ENCODE measurements around the gene ABHD1.
"Not testable (repeated sequence)": the region's sequence is repeated elsewhere in the genome, so short reads cannot be mapped to it uniquely, and the experiment has no call there.

The ABHD1 gene

DNA sequence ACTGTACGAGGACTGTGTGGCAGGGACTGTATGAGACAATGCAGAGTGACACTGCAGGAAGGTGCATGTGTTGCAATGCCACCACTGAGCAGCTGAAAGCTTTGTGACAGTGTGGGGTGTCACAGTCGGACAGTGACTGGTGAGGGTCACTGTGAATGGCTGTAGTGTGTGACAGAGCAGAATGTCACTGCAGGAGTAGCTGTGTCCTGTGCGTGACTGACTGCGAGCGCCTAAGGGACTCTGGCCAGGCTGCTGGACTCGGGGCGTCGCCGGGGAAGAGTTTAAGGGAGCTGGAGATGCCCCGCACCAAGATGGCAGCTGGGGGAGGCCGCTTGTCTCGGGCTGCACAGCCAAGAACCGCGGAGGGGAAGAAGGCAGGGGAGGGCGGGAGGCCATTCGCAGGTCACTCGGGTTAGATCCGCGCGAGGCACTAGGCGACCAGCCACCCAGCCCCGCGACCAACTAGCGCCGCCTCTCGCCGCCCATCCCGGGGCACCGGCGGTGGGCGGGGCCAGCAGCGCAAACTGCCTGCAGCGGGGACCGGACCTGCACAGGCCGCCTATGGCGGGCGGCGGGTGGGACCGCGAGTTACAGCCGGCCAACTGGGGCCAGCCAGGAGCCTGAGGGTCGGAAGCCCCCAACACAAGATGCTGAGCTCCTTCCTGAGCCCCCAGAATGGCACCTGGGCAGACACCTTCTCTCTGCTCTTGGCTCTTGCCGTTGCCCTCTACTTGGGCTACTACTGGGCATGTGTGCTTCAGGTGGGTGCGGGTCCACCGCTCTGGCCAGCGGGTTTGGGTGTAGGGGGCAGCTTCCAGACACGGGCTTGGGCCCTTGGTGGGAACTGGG lies at the start of gene ABHD1:
Gene ABHD1, plus strand, starts transcription at position 514 of the 849 bp plus-strand sequence. Its CDS starts 134 bp downstream, at position 648.
- DNase-seq (ENCODE audit: low read depth in 3 of 3): peak; percentile 32 to 56 (median 37)

DNA sequence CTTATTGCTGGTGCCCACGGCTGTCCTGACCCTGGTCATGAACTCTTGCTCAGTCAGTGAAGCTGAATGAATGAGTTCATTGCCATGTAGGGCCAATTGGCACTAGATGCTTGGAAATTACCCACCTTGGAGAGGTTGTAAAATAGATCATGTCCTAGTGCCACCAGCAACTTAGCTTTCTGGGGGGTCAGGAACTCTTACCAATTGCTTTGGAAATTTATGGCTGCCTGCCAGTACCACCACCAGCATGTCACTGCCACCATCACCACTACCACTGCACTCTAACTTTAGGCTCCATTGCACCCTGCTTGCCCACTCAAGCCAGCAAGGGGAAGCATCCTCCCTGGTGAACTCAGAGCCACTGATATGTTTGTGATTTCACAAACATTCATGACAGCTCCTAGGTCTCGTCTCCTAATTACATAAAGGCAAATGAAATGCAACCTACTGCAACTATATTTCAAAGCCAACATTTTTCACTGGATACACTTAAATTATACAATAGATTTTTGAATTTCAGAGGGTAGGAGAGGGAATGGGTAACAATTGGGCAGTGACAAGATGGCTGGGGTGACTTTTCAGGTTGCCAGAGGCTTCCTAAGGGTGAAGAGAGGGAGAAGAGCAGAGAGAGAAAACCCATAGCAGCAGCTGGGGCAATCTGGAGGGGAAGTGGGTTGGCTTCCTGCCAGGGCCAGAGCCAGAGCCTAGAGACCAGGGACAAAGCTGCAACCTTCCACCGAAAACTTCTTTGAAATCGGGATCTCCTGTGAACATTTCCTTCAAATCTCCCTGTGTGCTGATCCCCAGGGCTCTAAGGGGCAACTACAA lies 48.7 kb upstream of the ABHD1 start:
- DNase-seq (ENCODE audit: low read depth in 3 of 3): peak in 1 of 3 experiments; percentile 28

DNA sequence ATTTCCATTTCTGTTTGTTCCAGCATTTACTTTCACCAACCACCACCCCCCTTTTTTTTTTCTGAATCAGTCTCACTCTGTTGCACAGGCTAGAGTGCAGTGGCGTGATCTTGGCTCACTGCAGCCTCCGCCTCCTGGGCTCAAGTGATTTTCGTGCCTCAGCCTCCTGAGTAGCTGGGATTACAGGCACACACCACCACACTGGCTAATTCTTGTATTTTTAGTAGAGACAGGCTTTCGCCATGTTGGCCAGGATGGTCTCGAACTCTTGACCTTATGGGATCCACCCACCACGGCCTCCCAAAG lies 48.1 kb upstream of the ABHD1 start:
- DNase-seq (ENCODE audit: low read depth in 3 of 3): not testable (repeated sequence)

DNA sequence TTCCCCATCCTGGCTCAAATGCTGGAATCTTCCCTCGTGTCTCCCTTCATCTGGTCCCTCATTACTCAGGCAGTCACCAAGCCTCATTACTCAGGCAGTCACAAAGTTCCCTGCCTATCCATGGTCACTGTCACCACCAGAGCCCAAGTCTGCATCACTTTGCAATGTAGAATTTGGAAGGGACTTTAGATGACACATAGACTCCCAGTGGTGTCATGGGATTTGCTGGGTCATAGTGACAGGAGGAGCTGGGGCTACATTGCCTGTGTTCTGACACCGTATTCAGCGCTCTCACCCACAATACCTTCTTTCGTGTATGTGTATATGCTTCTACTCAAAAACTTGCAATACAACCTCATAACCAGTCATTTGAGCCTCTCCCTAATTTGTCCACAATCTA lies 47.3 kb upstream of the ABHD1 start:
- DNase-seq (ENCODE audit: low read depth in 3 of 3): no peak

DNA sequence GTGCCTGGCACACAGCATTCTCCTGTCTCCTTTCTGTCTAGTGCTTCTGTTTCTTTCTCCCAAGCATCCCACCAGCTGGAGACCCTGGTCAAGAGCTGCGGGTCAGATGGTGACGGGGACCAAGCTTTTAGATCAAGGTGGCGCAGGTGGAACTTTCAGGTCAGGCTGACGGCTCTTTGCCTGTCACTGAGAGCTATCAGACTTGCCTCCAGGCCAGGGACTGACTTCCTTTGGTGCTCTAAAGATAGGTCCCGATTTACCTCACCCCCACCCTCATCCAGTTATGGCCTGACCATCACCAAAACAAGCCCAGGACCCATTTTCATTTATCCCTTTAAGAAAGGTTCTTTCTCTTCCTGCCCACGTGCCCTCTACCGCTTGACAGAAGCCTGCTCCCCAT lies 46.4 kb upstream of the ABHD1 start:
- no peak for DNase-seq (ENCODE audit: low read depth in 3 of 3)

DNA sequence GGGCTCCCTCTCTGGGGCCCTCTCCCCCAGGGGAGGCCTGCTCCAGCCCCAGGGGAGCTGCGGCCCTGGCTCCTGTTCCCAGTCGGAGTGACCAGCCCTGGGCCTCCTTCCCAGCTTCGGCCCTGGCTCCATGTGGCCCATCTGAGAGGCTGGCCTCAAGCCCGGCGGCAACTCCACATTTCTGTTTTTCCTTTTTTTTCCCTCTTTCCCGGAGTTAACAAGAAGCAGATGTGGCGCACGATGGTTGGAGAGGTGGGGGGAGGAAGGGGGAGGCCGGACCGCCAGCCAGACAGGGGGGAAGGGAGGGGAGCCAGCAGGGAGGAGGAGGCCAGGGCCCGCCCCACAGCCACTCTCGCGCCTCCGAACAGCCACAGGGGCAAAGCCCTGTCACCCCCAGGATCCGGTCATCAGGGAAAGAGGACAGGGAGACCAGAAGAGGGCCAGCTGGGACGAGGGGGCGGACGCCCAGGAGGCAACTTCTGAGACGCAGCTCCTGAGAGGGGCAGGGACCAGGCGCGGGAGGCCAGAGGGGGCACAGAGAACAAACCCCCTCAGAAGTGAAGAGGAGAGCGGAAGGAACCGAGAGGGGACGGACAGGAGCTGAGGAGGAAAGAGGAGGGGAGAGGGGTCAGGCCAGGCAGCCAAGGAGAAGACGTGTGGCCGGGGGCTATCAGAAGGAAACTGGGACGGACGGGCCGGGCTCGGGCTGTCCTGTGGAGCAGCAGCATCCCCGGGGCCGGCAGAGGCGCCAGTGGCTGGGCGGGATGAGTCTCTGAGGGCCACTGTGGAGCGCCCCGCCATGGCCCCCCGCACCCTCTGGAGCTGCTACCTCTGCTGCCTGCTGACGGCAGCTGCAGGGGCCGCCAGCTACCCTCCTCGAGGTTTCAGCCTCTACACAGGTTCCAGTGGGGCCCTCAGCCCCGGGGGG lies 45.1 kb upstream of the ABHD1 start, which contains the start of gene EMILIN1:
Gene EMILIN1, plus strand, starts transcription at position 349 of the 928 bp plus-strand sequence. Its CDS starts 451 bp downstream, at position 800.
- no peak for DNase-seq (ENCODE audit: low read depth in 3 of 3)

DNA sequence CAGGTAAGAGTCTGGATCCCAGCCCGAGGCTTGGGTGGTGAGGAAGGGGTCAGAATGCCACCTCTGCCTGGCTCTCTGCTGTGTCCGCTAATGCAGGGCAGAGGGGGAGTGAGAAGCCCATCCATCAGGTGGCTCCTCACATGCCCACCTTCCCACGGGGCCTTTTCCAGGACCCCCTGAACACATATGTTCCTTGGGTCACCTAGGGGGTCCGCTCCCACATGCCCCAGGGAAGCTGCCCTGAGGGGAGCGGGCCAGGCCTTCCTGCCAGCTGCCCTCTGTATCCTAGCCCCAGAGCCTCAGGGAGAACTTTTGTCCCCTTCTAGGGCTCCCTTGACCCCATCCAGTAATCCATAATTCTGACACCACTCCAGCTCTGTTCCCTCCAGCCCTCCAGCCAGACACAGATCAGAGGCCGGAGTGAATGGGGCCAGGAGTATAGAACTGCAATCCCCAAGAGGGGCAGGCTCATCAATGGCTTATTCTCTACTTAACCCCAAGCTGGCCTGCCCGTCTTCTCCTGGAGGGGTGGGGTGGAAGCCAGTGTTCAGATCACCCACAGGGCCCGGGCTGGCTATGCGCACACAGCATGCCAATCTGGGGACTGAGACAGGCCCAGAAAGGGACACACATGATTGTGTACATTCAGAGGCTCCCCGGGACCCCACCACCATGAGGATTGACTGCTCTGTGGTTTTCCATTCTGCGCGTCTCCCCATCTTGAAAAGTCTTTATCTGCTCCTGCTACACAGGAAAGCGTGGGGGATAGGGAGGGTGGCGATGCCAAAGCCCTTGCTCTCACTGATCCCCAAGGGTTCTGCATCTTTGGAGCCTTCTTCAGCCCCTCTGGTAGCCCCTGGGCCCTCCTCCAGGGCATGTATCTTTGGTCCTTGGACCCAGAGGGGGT lies 44.1 kb upstream of the ABHD1 start:
- no peak for DNase-seq (ENCODE audit: low read depth in 3 of 3)

DNA sequence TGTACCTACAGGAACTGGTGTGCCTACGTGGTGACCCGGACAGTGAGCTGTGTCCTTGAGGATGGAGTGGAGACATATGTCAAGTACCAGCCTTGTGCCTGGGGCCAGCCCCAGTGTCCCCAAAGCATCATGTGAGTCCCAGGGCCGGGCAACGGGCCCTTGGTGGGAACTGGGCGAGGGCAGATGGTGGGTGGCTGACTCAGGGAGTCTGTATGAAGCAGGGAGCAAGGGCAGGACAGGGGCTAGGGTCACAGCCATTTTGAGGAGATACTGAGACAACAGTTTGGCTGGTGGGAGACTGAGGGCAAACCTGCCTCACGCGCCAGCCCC lies 43.5 kb upstream of the ABHD1 start:
- DNase-seq (ENCODE audit: low read depth in 3 of 3): no peak

DNA sequence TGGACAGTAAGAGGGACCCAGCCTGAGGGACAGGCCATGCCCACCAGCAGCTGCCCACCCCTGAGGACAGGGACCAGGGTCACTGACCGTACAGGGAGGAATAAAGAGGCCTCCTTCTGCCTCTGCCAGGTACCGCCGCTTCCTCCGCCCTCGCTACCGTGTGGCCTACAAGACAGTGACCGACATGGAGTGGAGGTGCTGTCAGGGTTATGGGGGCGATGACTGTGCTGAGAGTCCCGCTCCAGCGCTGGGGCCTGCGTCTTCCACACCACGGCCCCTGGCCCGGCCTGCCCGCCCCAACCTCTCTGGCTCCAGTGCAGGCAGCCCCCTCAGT lies 43.0 kb upstream of the ABHD1 start:
- DNase-seq (ENCODE audit: low read depth in 3 of 3): no peak

DNA sequence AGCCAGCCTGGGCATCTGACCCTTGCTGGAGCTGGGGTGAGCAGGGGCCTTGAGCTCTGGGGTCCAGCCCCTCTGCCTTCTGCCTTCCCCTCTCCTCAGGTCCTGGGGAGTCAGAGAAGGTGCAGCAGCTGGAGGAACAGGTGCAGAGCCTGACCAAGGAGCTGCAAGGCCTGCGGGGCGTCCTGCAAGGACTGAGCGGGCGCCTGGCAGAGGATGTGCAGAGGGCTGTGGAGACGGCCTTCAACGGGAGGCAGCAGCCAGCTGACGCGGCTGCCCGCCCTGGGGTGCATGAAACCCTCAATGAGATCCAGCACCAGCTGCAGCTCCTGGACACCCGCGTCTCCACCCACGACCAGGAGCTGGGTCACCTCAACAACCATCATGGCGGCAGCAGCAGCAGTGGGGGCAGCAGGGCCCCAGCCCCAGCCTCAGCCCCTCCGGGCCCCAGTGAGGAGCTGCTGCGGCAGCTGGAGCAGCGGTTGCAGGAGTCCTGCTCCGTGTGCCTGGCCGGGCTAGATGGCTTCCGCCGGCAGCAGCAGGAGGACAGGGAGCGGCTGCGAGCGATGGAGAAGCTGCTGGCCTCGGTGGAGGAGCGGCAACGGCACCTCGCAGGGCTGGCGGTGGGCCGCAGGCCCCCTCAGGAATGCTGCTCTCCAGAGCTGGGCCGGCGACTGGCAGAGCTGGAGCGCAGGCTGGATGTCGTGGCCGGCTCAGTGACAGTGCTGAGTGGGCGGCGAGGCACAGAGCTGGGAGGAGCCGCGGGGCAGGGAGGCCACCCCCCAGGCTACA lies 41.4 kb upstream of the ABHD1 start:
- no peak for DNase-seq (ENCODE audit: low read depth in 3 of 3)

DNA sequence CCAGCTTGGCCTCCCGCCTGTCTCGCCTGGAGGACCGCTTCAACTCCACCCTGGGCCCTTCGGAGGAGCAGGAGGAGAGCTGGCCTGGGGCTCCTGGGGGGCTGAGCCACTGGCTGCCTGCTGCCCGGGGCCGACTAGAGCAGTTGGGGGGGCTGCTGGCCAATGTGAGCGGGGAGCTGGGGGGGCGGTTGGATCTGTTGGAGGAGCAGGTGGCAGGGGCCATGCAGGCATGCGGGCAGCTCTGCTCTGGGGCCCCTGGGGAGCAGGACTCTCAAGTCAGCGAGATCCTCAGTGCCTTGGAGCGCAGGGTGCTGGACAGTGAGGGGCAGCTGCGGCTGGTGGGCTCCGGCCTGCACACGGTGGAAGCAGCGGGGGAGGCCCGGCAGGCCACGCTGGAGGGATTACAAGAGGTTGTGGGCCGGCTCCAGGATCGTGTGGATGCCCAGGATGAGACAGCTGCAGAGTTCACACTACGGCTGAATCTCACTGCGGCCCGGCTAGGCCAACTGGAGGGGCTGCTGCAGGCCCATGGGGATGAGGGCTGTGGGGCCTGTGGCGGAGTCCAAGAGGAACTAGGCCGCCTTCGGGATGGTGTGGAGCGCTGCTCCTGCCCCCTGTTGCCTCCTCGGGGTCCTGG lies 40.7 kb upstream of the ABHD1 start:
- DNase-seq (ENCODE audit: low read depth in 3 of 3): no peak

DNA sequence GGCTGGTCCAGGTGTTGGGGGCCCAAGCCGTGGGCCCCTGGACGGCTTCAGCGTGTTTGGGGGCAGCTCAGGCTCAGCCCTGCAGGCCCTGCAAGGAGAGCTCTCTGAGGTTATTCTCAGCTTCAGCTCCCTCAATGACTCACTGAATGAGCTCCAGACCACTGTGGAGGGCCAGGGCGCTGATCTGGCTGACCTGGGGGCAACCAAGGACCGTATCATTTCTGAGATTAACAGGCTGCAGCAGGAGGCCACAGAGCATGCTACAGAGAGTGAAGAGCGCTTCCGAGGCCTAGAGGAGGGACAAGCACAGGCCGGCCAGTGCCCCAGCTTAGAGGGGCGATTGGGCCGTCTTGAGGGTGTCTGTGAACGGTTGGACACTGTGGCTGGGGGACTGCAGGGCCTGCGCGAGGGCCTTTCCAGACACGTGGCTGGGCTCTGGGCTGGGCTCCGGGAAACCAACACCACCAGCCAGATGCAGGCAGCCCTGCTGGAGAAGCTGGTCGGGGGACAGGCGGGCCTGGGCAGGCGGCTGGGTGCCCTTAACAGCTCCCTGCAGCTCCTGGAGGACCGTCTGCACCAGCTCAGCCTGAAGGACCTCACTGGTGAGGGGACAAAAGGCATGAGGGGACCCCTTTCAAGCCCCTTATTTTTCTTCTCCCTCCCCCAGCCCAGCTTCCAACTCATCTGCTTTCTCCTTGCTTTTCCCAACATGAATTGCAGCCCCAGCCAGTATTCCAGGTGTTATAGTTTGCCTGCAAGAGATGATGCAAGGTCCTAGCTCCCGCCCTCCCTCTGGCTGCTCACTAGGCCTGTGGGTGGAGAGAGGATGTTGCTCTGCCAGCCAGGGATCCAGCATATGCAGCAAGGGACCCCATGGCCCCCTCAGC lies 40.0 kb upstream of the ABHD1 start:
- no peak for DNase-seq (ENCODE audit: low read depth in 3 of 3)

DNA sequence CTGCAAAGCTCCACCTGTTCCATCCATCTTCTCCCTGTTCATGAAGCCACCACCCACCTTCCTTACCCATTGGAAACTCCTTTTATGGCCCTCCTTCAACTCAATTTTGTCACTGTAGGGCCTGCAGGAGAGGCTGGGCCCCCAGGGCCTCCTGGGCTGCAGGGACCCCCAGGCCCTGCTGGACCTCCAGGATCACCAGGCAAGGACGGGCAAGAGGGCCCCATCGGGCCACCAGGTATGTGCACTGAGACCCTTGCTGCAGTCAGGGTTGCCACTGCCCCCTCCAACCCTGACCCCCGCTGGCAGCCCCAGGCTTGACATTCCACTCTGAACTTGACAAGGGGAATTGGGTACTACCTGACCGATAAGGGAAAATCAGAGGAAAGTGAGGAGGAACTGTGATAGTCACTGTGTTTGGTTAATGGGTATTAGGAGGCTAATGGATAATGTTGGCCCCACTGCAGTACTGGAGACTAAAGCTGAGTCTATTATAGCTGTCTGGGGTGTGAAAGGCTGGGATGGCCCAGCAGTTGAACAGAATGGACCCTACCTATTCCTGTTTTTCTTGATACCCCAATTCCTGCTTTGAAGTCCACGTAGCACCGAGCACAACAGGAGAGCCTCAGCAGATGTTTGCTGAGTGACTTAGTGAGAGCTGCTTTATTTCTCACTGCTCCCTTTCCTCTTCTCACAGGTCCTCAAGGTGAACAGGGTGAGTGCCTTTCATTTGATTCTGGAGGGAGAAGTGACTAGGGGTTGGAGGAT lies 39.1 kb upstream of the ABHD1 start:
- DNase-seq (ENCODE audit: low read depth in 3 of 3): no peak

DNA sequence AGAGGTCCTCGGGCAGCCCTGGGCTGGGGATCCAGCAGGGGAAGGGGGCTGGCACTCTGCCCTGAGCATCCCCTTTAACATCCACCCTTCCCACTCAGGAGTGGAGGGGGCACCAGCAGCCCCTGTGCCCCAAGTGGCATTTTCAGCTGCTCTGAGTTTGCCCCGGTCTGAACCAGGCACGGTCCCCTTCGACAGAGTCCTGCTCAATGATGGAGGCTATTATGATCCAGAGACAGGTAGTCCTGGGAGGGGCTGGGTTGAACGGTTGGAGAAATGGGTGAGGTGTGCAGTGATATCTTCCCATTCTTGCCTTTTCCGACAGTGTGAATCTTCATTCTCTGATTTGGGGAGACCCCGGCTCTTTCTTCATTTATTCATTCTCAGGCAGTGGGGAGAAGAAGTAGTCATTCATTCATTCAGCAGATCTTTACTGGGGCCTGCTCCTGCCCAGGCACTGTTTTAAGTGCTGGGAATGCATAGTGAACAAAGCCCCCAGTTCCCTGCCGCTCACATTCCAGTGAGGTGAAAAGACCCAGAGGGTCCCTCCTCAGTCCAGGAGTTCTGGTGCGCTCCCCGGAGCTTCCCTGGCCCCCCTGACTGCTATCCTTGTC lies 38.4 kb upstream of the ABHD1 start:
- DNase-seq (ENCODE audit: low read depth in 3 of 3): no peak

DNA sequence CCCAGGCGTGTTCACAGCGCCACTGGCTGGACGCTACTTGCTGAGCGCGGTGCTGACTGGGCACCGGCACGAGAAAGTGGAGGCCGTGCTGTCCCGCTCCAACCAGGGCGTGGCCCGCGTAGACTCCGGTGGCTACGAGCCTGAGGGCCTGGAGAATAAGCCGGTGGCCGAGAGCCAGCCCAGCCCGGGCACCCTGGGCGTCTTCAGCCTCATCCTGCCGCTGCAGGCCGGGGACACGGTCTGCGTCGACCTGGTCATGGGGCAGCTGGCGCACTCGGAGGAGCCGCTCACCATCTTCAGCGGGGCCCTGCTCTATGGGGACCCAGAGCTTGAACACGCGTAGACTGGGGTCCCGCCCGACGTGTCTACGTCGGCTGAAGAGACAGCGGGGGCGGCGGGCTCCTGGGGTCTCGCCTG lies 37.9 kb upstream of the ABHD1 start:
- DNase-seq (ENCODE audit: low read depth in 3 of 3): peak in 2 of 3 experiments; percentile 19 to 24

DNA sequence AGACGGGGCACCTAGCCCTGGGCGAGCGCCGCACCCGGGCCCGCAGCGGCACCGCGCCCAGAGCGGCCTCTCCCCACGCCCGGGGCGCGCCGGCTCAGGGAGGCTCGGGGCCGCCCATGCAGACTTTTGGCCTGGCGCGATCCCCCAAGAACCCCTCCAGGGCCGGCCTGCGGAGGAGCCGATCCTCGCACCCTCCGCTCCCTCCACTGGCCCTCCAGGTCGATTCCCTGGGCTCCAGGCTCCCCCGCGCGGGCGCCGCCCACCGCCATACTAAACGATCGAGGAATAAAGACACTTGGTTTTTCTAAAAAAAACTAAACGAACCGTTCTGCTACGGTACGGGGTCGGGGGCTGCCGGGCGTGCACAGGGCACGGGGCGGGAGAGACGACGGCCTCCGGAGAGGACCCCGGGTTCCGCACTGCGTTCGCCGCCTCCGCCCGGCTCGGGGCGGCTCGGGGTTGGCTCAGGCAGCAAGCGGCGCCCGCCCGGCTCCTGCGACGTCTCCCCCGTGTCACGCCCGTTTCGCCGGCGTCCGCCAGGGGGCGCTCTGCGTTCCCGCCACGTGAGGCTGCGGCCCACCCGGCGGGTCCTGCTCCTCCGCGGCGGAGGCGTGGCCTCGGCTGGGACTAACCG lies 37.4 kb upstream of the ABHD1 start:
- DNase-seq (ENCODE audit: low read depth in 3 of 3): peak; percentile 96 to 99 (median 98)

Measured in stimulated activated CD4-positive, alpha-beta T cell treated with anti-CD3 and anti-CD28 coated beads, TNF-alpha, amount 100 ng/mL, for 4 hours (primary cell).